B cell (primary cell): ENCODE results near the gene FRYL. TPM values are rescaled to one million over a fixed set of nuclear protein-coding genes. Genes with fewer than 3 reads are reported as not detected.

Experiments
- ATAC-seq: fragments of 200-7000 bp; cut with Tn5 transposase; one replicate; pipeline ENCODE4 v1.10.0; 2021; ENCODE audit warnings: low read depth, mild to moderate bottlenecking, moderate number of reproducible peaks, moderate library complexity
- CTCF ChIA-PET: fragments of 350-600 bp; sonication (Branson Sonifier 250); formaldehyde crosslinking; loops from one replicate; lab custom pipeline; 2021; ENCODE audit warnings: antibody characterized with exemption, inconsistent platforms; lab: Charles Lee
- POLR2A ChIA-PET: fragments of 350-600 bp; sonication (Branson Sonifier 250); formaldehyde crosslinking; loops from one replicate; lab custom pipeline; 2021; ENCODE audit warnings: antibody characterized with exemption; lab: Charles Lee
- DNase-seq: peaks from one replicate; pipeline ENCODE4 v3.0.0; 2013
- H2AFZ ChIP-seq: 2 replicates; pipeline ENCODE4 v1.6.1; 2012; ENCODE audit warnings: mild to moderate bottlenecking, low read depth, low read length; ENCODE audit not compliant: insufficient read depth, poor library complexity, severe bottlenecking
- H3K27ac ChIP-seq, 2 donors: 1 replicate in 1 of 2; 2 replicates in 1 of 2; pipeline ENCODE4 v1.5.1; 2012 to 2013; ENCODE audit warnings: low read length in 2 of 2, mild to moderate bottlenecking in 2 of 2, moderate library complexity in 1 of 2
- H3K27me3 ChIP-seq, 4 experiments: fragments of 200-600 bp in 1 of 4; sonication (generic) in 1 of 4; replicated peaks in 1 of 4; 1 replicate in 2 of 4; 2 replicates in 2 of 4; pipeline versions ENCODE4 v1.6.1 to v1.7.0; 2013 to 2016; ENCODE audit warnings: low read length in 3 of 4, mild to moderate bottlenecking in 2 of 4, mixed read lengths in 1 of 4, moderate library complexity in 1 of 4; ENCODE audit not compliant: insufficient read depth in 4 of 4, control insufficient read depth in 3 of 4; ENCODE audit errors: control extremely low read depth in 1 of 4
- H3K36me3 ChIP-seq, 2 experiments: replicated peaks in 1 of 2; 1 replicate in 1 of 2; 2 replicates in 1 of 2; pipeline versions ENCODE4 v1.6.1 to v1.7.1; 2013; ENCODE audit warnings: low read length in 1 of 2; ENCODE audit not compliant: insufficient read depth in 2 of 2, control insufficient read depth in 1 of 2; ENCODE audit errors: control extremely low read depth in 1 of 2, extremely low read depth in 1 of 2
- H3K4me1 ChIP-seq, 2 donors: fragments of 200-600 bp in 1 of 2; sonication (generic) in 1 of 2; 1 replicate in 1 of 2; 2 replicates in 1 of 2; pipeline versions ENCODE4 v1.5.1 to v1.6.1; 2013 to 2017; ENCODE audit warnings: low read length in 2 of 2; ENCODE audit not compliant: control insufficient read depth in 2 of 2, insufficient read depth in 2 of 2
- H3K4me2 ChIP-seq: replicated peaks from 2 replicates; pipeline ENCODE3; 2012; ENCODE audit warnings: mild to moderate bottlenecking, low read depth, low read length; ENCODE audit not compliant: poor library complexity, severe bottlenecking
- H3K4me3 ChIP-seq, 5 experiments: fragments of 200-600 bp in 1 of 5; sonication (generic) in 1 of 5; 1 replicate in 3 of 5; 2 replicates in 2 of 5; pipeline versions ENCODE4 v1.5.1 to v1.7.0; 2011 to 2016; ENCODE audit warnings: low read length in 4 of 5, mild to moderate bottlenecking in 4 of 5, low read depth in 2 of 5, control low read depth in 1 of 5, moderate library complexity in 1 of 5; ENCODE audit not compliant: insufficient read depth in 1 of 5; ENCODE audit errors: control extremely low read depth in 1 of 5, extremely low read depth in 1 of 5
- H3K79me2 ChIP-seq: fragments of 200-600 bp; sonication (generic); one replicate; pipeline ENCODE4 v1.6.0; 2016; ENCODE audit warnings: low read length; ENCODE audit not compliant: control insufficient read depth, insufficient read depth
- H3K9ac ChIP-seq: fragments of 200-600 bp; sonication (generic); 2 replicates; pipeline ENCODE4 v1.6.1; 2017; ENCODE audit warnings: mild to moderate bottlenecking, low read length, moderate library complexity
- H3K9me3 ChIP-seq, 3 donors: one replicate each; pipeline versions ENCODE4 v1.6.1 to v1.7.1; 2013; ENCODE audit warnings: low read length in 2 of 3; ENCODE audit not compliant: control insufficient read depth in 2 of 3, insufficient read depth in 1 of 3; ENCODE audit errors: control extremely low read depth in 1 of 3
- H4K20me1 ChIP-seq: 2 replicates; pipeline ENCODE4 v1.6.0; 2012; ENCODE audit warnings: mild to moderate bottlenecking, low read length; ENCODE audit not compliant: insufficient read depth, control insufficient read depth, poor library complexity, severe bottlenecking
- H3K27ac Mint-ChIP-seq: one replicate; pipeline ENCODE4 v1.8.0; 2021; ENCODE audit warnings: mixed read lengths
- H3K27me3 Mint-ChIP-seq: one replicate; pipeline ENCODE4 v1.8.0; 2021; ENCODE audit warnings: mixed read lengths
- H3K4me1 Mint-ChIP-seq: one replicate; pipeline ENCODE4 v1.8.0; 2021; ENCODE audit warnings: mixed read lengths
- H3K4me3 Mint-ChIP-seq: one replicate; pipeline ENCODE4 v1.8.0; 2021; ENCODE audit warnings: mixed read lengths
- H3K9me3 Mint-ChIP-seq: one replicate; pipeline ENCODE4 v1.8.0; 2022; ENCODE audit warnings: mixed read lengths; ENCODE audit not compliant: insufficient read depth
- CTCF ChIP-seq: fragments of 200-600 bp; IDR thresholded peaks from one replicate; pipeline ENCODE4 v1.8.0; 2022; ENCODE audit warnings: antibody characterized with exemption, mild to moderate bottlenecking
- EZH2 ChIP-seq: IDR thresholded peaks from 2 replicates; pipeline ENCODE4 v1.6.1; 2012; ENCODE audit warnings: borderline replicate concordance, low read depth, mild to moderate bottlenecking, moderate library complexity, low read length; ENCODE audit not compliant: insufficient read depth, poor library complexity, severe bottlenecking
- WGBS: methylation state at CpG from one replicate; pipeline ENCODE4 v1.1.5; 2013; ENCODE audit warnings: missing lambda C conversion rate; ENCODE audit not compliant: insufficient coverage; 5-methylcytosine and 5-hydroxymethylcytosine counted together
- intact Hi-C: fragments of 100-400 bp; cut with micrococcal nuclease; formaldehyde crosslinking; loops from one replicate; pipeline ENCODE4 v1.10.0; 2022
- polyA plus RNA-seq: library from polyadenylated mRNA; depleted of rRNA; stranded (reverse); fragments of >200 nt; gene quantifications from 2 replicates; pipeline ENCODE4 v1.2.3, GENCODE V29; 2012
- total RNA-seq, 2 donors: library from RNA; stranded (reverse); fragments of 120-200 nt in 1 of 2; gene quantifications; 1 replicate in 1 of 2; 2 replicates in 1 of 2; pipeline versions ENCODE4 v1.2.3 to v1.2.4, GENCODE V29; 2013 to 2022

The FRYL gene
- total and polyA plus RNA-seq, 2 donors (not counting 1 experiment from before 2014, with no cell fraction given) = 15.5 to 138 TPM

GRCh38 chr4:48727666-48728459, 52.2 kb downstream of the FRYL start:
- Histone ChIP-seq H3K79me2 (peaks cover 97% of the 10 kb centered on the region), H3K9ac (no peak overlapping the region), H4K20me1 (peaks cover 72% of the 10 kb centered on the region), H3K4me3 (no peak overlapping the region), H3K27me3 (no peaks in the 10 kb centered on the region), H3K4me1 (peaks cover 21 to 28% of the 10 kb centered on the region in 2 donors), H3K9me3 (peaks cover 0 to 1% (median 0%) of the 10 kb centered on the region in 3 donors), H3K36me3 (peaks cover 0 to 2% of the 10 kb centered on the region in 2 experiments), H3K27ac (peak overlapping the region in 1 of 2 donors; percentile 13), H3K4me2 (peak overlapping the region; percentile 5), H2AFZ (no peak overlapping the region)
- no peak for DNase-seq
- no CpG with 5 or more reads among the region's 2 CpGs for WGBS
- Mint-ChIP-seq H3K27me3 (no peaks in the 10 kb centered on the region), H3K4me3 (no peak overlapping the region), H3K9me3 (no peaks in the 10 kb centered on the region), H3K4me1 (peaks cover 87% of the 10 kb centered on the region), H3K27ac (no peak overlapping the region)
- TF ChIP-seq CTCF (no peak), EZH2 (no peak)
- ChIA-PET POLR2A (no interaction called here), CTCF (no interaction called here)
- no peak for ATAC-seq
- intact Hi-C loops = loop anchor here (5.0 kb wide), 1 partner anchor 39 kb away; no protein-coding TSS in a partner anchor

GRCh38 chr4:48725414-48725813, 54.7 kb downstream of the FRYL start:
- no peaks in the 10 kb centered on the region for H3K27me3 Mint-ChIP-seq
- intact Hi-C loops = loop anchor here (5.0 kb wide), 1 partner anchor 42 kb away; no protein-coding TSS in a partner anchor

More at GRCh38 chr4:48725414-48725813, 54.7 kb downstream of the FRYL start:
- no peak for ATAC-seq
- peaks cover 0 to 3% (median 0%) of the 10 kb centered on the region in 3 donors for H3K9me3 ChIP-seq
- no peak overlapping the region for H3K27ac ChIP-seq
- 100% methylated on average over 5 of the region's 7 CpGs for WGBS
- H3K4me3 Mint-ChIP-seq = no peak overlapping the region
- H3K4me3 ChIP-seq = no peak overlapping the region
- peaks cover 77% of the 10 kb centered on the region for H3K4me1 Mint-ChIP-seq
- H3K9ac ChIP-seq = no peak overlapping the region
- peaks cover 100% of the 10 kb centered on the region for H3K79me2 ChIP-seq
- H3K27ac Mint-ChIP-seq = no peak overlapping the region
- no peak overlapping the region for H2AFZ ChIP-seq
- no peak overlapping the region for H3K4me2 ChIP-seq
- no peaks in the 10 kb centered on the region for H3K27me3 ChIP-seq
- peaks cover 0 to 2% of the 10 kb centered on the region in 2 experiments for H3K36me3 ChIP-seq
- peaks cover 85% of the 10 kb centered on the region for H4K20me1 ChIP-seq
- CTCF ChIA-PET = no interaction called here
- POLR2A ChIA-PET = no interaction called here
- no peaks in the 10 kb centered on the region for H3K9me3 Mint-ChIP-seq
- no peak for DNase-seq
- peaks cover 21 to 28% of the 10 kb centered on the region in 2 donors for H3K4me1 ChIP-seq
- TF ChIP-seq EZH2 = no peak
- TF ChIP-seq CTCF = no peak
